ENCODE measurements around the gene ABCA1. TPM values are rescaled to one million over a fixed set of nuclear protein-coding genes. Genes with fewer than 3 reads are reported as not detected.
"Not testable (repeated sequence)": the region's sequence is repeated elsewhere in the genome, so short reads cannot be mapped to it uniquely, and the experiment has no call there.

Gene ABCA1
- total RNA-seq, 1 donor from 2014 or later: 76.6 TPM

DNA sequence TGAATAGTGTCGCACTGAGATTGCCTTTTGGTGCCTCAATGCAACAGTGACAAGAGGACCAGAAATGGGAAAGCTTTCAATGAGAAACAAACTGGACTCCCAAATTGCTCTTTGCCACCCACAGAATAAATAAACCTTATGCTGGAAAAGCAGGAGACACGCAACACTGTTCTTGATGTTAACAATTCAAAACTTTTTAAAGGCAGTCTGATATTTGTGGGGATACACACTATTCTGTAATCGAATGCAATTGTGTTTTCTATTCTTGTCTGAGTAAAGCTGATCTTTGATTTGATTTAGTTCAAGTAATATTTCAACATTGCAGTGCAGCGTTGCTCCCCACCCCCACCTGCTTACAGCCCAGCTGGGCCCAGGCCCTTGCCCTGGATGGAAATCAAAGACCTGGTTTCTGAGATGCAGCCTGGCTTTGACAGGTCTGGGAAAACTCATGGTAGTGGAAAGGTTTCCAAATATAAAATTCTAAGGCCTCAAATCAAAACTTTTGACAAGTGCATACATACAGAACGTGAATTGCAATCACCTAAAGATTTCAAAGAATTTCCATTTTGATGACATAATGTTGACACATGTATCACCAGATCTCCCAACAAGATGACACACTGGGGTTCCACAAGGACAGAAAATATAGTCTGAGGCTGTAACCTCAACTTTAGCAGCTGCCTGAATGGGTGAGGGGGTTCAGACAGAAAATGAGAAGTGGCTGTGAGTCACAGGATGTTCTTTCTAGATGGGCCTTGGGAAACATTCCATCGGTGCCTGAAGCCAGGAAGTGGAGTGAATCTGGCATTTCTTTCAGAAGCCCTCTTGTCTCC lies 55.1 kb downstream of the ABCA1 start:
- peak; percentile 77 for DNase-seq (ENCODE audit: low spot score)

DNA sequence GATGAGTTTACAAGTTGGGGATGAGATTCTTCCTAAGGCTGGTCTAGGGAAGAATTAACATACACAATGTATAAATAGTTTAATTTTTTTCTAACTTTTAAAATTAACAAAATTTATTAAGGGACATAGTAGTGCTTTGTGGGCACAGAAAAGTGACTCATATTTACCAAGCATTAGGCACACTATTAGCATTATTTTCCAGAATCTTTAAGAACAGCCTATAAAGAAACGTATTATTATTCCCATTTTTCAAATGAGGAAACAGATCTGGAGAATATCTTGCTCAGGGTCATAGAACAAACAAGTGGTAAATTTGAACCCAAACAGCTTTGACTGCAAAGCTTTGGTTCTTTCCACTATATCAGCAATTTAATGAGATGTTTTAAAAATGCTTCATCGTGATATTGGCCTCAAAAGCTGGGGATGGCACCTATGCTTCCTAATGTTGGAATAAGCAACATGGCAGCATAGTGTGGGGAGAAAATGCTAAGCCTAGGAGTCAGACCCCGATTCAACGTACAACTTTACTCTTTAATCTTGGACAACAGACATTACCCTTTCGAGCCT lies 55.9 kb downstream of the ABCA1 start:
- DNase-seq (ENCODE audit: low spot score): no peak

DNA sequence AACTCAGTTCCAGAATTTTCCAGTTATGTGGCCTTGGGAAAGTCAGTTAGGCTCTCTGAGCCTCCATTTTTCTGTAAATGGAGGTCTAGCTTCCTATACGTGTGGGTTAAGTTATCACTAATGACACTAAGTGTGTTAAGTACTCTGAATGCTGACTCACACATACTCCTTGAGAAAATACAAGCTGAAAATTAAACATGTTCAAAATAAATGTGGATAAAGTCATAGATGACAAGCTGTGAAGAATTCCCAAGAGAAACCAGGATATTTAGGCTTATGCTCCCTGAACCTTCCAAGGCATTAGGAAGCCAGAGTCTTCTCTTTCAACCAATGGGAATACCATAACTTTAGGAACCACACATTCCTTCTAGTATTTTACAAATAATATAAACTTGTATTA lies 58.1 kb downstream of the ABCA1 start:
- no peak for DNase-seq (ENCODE audit: low spot score)

DNA sequence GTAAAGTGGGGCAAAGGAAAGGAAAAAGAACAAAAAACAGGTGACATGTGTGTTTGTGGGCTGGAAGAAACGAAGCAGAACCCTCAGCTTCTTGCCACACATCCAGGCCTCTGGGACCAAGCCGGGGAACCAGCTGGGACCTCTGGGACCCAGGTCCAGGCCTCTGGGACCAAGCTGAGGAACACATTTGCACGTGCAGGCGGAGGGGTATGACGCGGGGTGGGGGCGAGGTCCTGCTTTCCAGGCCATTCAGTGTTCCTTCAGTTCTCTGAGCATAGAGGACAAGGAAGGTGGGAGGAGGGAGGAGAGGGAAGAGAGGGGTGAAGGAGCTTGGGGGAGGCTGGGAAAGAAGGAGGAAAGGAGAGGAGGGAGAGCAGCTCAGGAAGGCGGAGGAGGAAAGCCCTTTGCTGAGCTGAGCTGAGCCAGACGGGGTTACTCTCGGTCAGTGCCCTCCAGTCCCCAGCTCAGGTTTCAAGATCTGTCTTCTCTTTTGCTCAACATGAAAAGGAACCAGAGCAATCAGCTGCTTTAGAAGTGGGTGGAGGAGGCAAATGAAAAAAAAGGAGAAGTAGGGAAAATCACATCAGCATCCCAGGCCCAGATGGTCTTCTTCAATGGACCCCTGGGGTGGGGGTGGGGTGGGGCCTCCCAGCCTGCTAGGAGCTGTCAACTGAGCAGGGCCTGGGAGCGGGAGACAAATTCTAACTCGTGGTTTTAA lies 59.1 kb downstream of the ABCA1 start:
- peak; percentile 99 for DNase-seq (ENCODE audit: low spot score)

DNA sequence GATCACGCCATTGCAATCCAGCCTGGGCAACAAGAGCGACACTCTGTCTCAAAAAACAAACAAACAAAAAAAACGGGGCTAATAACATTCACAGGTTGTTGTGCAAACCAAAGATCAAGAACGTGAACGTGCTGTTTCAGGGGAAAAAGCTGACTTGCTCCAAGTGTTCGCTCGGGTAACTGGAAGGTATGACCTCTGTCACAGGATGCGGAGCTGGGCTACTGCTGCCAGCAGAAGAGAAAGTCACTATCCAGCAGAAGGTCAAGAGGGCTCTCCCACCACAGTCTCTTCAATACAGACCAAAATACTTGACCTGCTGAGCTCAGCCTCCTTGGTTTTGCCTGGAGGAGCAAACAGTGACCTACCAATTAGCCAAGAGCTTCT lies 59.7 kb downstream of the ABCA1 start:
- no peak for DNase-seq (ENCODE audit: low spot score)

DNA sequence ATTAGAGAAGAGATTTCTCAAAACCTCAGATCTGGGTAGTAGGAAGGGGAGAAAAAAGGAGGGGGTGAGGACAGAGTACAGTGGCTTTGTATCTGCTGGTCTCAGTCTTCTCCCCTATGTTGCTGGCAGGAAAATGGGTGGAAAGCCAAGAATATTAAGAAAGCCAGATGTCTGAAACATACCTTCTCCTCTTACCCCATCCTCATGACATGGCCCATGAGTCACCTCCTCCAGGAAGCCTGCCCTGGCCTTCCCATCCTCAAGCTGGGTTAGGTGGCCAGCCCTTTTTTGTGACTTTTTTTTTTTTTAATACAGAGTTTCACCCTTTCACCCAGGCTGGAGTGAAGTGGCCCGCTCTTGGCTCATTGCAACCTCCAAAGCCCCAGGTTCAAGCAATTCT lies 61.8 kb downstream of the ABCA1 start:
- no peak for DNase-seq (ENCODE audit: low spot score)

DNA sequence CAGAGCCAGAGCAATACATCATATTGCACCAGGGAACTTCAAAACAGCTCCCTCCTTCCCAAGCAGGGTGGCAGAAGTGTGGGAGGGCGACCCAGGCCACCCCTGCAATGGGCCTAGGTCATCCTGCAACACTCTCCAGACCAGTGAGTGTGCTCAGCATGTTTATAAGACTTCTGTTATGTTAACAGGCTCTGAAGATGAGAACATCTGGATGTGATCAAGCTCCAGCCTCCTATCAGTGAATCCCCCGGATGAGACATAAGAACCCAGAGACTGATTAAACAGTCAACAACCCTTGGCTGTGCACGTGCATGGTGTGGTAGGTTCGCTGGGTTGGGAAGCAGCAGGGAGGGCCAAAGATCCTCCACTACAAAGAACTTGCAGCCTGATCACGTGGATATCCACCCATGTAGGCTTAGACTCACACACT lies 63.3 kb downstream of the ABCA1 start:
- DNase-seq (ENCODE audit: low spot score): peak; percentile 95

DNA sequence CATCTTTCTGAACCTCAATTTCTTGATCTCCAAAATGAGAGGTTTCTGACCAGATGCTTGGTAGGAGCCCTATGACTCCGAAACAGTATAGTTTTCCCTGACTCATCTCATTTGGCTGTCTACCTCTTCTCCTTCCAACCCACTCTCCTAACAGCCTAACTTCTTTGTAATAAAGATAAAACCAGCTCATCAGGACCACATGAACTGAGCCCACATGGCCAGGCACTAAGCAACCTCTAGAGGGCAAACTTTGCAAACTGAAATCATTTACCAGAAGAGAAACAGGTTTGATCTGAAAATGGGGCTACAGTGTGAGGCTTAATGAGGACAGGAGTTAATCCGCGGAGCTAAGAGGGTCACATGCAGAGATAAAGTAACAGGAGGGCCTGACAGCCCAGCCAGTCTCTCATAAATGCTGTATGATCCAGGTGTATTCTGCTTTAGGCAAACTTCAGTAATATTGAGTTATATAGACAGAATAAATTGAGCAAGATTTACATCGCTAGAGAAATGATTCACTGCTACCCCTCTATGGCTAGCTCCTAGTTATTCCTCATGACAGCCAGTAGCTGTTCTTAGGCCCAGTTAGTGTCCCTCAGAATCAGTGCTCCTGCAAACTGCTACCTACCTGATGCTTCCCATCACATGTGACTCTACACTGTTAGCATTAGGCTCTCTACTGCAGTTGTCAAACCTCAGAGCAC lies 64.6 kb downstream of the ABCA1 start:
- DNase-seq (ENCODE audit: low spot score): peak; percentile 90

DNA sequence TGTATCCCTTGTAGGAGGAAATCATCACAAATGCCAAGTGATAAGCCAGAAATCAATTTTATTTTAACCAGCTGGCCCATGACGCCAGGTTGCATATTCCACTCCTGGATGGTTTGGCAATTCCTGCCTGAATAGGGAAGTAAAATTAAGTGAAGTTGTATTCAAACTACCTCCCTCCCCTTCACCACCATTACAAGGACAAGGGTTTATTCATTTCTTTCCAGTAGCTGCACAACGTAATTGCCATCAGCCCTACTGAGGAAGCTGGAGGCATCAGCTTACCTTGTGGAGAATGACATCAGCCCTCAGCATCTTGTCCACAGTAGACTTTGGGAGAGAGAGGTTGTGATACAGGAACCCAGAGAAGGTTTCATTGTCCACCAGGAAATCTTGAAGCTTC lies 66.6 kb downstream of the ABCA1 start:
- no peak for DNase-seq (ENCODE audit: low spot score)

DNA sequence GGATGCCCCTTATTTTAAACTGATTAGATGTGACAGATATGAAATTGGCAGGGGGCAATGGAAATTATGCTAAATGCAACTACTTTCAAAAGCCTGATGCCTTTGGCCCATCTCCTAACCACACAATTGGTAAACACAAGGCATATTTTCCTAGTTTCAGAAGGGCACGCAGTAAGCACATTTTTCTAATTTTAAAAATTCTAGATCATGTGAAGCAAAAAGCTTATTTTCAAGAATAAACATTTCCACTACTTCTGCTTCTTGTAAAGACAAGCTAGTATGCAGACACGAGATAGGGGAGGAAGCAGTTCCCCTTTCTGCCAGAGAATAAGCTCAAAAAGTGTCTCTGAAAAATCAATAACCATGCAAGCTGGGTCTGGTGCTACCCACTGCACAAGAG lies 67.7 kb downstream of the ABCA1 start:
- DNase-seq (ENCODE audit: low spot score): peak; percentile 30

DNA sequence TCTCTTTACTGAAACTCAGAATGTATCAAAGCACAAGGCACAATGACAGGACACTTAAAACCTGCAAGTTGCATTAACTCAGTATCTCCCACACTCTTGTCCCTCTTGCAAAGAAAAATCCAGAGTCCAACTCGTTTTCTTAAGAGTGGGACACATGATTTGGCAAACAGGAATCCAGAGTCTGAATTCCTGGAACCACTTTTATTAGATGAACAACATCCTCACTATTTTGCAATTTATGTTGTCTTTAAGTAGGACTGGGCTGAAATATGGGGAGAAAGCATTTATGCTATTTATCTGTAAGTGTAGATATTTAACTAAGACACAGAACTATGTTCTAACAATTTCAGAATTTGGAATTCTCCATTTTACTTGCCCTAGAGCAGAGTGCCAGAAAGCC lies 69.1 kb downstream of the ABCA1 start:
- no peak for DNase-seq (ENCODE audit: low spot score)

DNA sequence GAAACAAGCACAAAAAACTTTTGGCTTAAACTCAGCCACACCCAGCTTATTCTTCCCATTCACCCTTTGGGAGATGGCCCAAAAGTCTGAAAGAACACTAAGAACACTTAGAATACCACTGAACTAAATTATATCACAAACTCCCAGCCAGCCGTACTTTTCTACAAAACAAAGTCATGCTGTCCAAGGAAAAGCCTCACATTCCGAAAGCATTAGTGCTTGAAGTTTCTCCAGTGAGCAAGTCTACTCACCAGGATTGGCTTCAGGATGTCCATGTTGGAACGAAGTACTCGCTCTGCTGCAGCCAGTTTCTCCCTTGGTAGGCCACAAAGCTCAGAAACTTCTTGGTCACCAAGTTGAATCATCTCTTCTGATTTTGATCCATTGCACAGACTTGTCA lies 69.7 kb downstream of the ABCA1 start:
- peak; percentile 61 for DNase-seq (ENCODE audit: low spot score)

DNA sequence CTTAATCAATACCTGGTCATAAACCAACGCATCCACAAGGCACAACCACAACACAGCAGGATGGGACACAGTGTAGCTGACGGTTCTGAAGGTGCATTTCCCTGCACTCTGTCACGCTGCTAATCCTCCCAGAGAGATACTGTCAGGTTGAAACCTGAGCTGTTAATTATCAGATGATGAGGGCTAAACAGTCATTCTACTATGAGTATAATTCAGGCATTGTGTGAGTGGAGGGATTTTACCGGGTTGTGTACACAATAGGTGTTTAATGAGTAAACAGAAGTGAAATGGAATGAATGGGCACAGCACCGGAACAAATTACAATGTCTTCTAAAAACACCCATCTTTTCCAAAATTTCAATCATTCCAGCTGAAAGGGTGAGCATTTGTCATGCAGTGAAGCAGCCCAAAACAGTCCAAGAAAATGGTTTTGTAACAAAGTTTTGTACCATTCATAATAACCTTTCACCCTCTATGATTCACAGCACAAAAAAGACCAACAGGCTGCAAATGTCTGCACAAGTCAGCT lies 71.5 kb downstream of the ABCA1 start:
- DNase-seq (ENCODE audit: low spot score): no peak

DNA sequence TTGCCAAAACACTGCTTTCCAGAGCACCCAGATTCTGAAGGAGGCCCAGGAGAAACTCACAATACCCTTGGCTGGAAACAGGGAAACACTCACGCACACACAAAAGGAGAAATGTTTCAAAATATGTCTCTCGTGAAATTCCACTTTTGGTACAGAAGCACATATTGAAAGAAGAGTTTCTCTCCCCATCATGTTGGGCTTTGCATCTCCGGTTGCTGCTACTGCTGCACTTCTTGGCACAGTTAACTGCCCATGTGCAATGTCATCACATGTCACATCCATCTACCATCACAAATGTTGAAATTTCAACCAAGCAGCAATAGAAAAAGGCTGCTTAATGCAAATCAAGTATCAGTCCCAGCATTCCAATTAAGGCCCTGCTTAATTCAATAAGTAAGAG lies 72.1 kb downstream of the ABCA1 start:
- DNase-seq (ENCODE audit: low spot score): no peak

DNA sequence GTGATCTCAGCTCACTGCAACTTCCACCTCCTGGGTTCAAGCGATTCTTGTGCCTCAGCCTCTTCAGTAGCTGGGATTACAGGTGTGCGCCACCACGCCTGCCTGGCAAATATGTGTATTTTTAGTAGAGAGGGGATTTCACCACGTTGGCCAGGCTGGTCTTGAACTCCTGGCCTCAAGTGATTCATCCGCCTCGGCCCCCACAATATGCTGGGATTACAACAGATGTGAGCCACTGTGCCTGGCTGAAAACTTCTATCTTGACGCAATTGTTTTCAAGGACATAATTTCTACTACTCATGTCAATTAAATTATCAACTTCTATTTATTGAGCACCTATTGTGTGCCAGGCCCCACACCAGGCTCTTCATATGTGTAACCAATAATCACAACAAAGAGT lies 72.7 kb downstream of the ABCA1 start:
- not testable (repeated sequence) for DNase-seq (ENCODE audit: low spot score)

DNA sequence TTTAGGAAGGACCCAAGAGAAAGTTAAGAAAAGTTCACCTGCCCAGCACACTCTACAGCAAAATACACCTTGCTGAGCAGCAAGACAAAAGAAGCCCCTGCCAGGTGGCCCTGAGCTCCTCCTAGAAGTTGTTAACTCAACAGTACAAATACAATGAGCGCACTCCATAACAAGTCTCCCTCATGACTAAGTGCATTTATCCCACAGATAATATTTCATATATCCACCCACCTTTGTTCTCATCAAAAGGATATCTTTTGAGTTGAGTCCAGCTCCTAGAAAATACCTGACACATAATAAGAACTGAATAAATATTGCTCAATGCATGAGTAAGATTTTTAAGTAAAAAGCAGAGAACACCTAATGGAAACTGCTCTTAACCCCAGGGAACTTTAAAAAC lies 73.3 kb downstream of the ABCA1 start:
- DNase-seq (ENCODE audit: low spot score): no peak

DNA sequence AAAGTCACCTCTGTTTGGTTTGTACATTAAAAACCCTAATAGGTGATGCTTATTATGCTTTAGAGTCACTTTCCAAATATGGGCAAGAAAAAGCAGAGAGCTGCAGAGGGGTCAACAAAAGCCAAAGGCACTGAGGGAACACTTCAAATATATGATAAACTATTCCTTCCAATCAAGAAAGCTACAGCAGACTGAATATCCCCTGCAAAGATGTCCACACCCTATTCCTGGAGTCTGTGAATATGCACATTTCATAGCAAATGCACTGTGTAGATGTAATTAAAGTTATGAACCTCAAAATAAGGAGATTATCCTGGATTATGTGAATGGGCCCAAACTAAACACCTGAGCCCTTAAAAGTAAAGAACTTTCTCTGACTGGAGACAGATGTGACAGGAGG lies 74.3 kb downstream of the ABCA1 start:
- DNase-seq (ENCODE audit: low spot score): no peak

DNA sequence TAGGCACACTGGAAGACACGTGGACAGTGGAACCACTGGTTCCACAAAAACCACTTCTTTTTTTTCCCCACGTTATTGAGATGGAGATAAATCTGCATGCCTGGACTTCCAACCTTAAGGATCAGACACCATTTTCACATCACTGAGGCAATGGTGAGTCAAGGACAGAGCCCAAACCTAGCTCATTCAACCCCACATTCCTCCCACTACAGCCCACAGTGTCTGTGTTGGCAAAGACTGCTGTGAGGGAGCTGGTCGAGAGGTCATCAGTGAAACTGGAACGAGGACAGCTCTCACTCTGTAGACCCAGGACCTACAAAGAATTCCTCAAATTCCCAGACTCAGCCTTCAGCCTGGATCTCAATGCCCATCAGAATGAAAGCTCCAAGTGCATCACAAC lies 74.8 kb downstream of the ABCA1 start:
- DNase-seq (ENCODE audit: low spot score): no peak

DNA sequence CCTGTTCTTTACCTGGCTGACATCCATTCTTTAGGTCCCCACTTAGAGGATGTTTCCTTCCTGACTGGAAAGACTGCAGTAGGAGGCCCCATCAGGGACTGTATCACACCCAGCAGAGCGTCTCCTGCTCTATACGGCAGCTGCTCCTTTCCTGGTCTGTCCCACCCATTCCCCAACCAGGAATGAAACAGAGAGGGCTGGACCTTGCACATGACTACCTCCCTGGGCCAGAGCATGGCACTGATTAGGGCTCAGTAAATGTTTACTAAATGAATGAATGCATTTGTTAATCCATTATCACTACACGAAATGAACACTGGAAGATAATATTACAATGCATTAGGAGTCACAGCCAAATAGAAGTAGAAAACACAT lies 76.4 kb downstream of the ABCA1 start:
- no peak for DNase-seq (ENCODE audit: low spot score)

DNA sequence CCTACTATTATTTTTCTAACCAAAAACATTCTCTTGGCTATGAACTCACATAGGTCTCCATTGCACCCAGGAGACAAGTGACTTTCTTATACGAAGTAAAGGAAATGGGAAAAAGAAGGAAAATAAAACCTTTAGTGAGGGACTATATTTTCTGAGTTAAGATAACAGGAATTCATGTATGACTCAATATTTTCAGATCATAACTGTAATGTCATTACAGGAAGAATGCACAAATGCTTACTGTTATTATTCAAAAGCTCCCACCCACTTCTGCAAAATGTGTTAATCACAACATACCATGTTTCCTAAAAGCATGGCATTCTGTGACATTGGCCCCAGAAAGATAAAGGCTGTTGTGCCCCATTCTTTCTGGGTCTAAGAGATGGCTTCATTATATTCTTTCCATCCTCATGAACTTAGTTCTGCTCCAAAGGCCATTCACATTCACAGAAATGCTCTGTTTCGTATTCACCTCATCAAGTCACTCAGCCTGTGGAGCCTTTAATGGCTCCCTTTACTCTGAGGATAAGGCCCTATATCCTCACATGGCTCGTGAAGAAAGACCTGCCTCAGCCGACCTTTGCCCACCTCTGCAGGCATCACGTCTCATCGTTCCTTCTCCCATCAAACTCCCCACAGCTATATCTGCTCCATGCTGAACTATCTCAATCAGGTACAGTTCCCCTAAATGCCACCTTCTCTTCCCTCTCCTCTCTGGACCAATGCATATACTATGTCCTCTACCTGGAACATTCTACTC lies 77.0 kb downstream of the ABCA1 start:
- DNase-seq (ENCODE audit: low spot score): no peak

DNA sequence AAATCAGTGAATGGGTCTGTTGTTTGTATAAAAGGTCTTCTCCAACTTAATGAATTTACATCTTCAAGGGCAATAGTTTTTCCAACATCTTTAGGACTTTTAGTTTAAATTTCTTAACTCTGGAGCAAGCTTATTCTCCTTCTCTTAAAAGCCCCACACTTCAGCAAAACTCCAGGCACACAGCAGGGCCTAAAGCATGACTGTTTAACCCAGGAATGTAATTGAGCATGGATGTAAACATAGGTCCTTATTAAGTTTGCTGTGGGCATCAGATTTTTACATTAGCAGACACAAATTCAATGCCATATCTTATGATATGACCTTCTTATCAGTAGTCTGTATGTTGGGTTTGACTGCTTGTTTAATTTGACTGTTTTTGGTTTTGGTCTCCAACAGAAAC lies 78.9 kb downstream of the ABCA1 start:
- DNase-seq (ENCODE audit: low spot score): no peak
